Stimulated activated CD4-positive, alpha-beta T cell treated with anti-CD3 and anti-CD28 coated beads, Interleukin-4, amount 100 ng/mL, for 1 hour (primary cell): ENCODE measurements around the gene BRD9.
"Not testable (repeated sequence)": the region's sequence is repeated elsewhere in the genome, so short reads cannot be mapped to it uniquely, and the experiment has no call there.

Source experiments
- DNase-seq: peaks from one replicate; pipeline ENCODE4 v3.0.0-alpha.2; 2020

The BRD9 gene

GRCh38 chr5:843371-843770, 49.2 kb downstream of the BRD9 start:
- not testable (repeated sequence) for DNase-seq

GRCh38 chr5:842402-843221, 50.0 kb downstream of the BRD9 start:
- not testable (repeated sequence) for DNase-seq

- not testable (repeated sequence) for DNase-seq
Observed at GRCh38 chr5:841531-842401, 50.8 kb downstream of the BRD9 start.

- not testable (repeated sequence) for DNase-seq
Observed at GRCh38 chr5:840974-841435, 51.6 kb downstream of the BRD9 start.

GRCh38 chr5:840118-840973, 52.3 kb downstream of the BRD9 start:
- not testable (repeated sequence) for DNase-seq

- not testable (repeated sequence) for DNase-seq
Observed at GRCh38 chr5:838431-838851, 54.2 kb downstream of the BRD9 start.

GRCh38 chr5:837621-838121, 54.9 kb downstream of the BRD9 start:
- not testable (repeated sequence) for DNase-seq

GRCh38 chr5:835933-836612, 56.5 kb downstream of the BRD9 start:
- not testable (repeated sequence) for DNase-seq

GRCh38 chr5:834013-834412, 58.6 kb downstream of the BRD9 start:
- not testable (repeated sequence) for DNase-seq

GRCh38 chr5:828194-828593, 64.4 kb downstream of the BRD9 start:
- DNase-seq, result not testable (repeated sequence)

- not testable (repeated sequence) for DNase-seq
Observed at GRCh38 chr5:825544-825943, 67.1 kb downstream of the BRD9 start.

- no peak for DNase-seq
Observed at GRCh38 chr5:821504-821903, 71.1 kb downstream of the BRD9 start.

- no peak for DNase-seq
Observed at GRCh38 chr5:820245-820644, 72.4 kb downstream of the BRD9 start.

- no peak for DNase-seq
Observed at GRCh38 chr5:819078-819477, 73.5 kb downstream of the BRD9 start.

GRCh38 chr5:816176-816575, 76.4 kb downstream of the BRD9 start:
- DNase-seq, result no peak

- DNase-seq, result no peak
Observed at GRCh38 chr5:815449-815848, 77.2 kb downstream of the BRD9 start.
